ENCODE data around the gene LRFN5.

LRFN5 gene

GRCh38 chr14:41891624-41892023 lies 284.9 kb downstream of the LRFN5 start:
- CTCF ChIA-PET: no interaction called here

GRCh38 chr14:41899416-41899815 lies 292.7 kb downstream of the LRFN5 start:
- no peaks in the 10 kb centered on the region for H3K4me1 ChIP-seq (ENCODE audit: control insufficient read depth, insufficient read depth, low read length)
- POLR2A ChIA-PET: no interaction called here
- H3K36me3 ChIP-seq (ENCODE audit: control insufficient read depth in 2 of 2, insufficient read depth in 1 of 2, low read length in 2 of 2): no peaks in the 10 kb centered on the region
- H3K27ac ChIP-seq (ENCODE audit: extremely low read depth, low read depth, low read length): no peak overlapping the region
- no peaks in the 10 kb centered on the region for H3K9me3 ChIP-seq (ENCODE audit: control insufficient read depth, insufficient read depth, low read depth, low read length)
- H3K4me3 ChIP-seq (ENCODE audit: low read depth, low read length): no peak overlapping the region
- CTCF ChIA-PET: no interaction called here
- TF ChIP-seq ZNF830 (tag by site-specific recombination; IDR thresholded peaks at IDR 0.05; ENCODE audit: low read depth) (no peak), ZNF624 (tag by site-specific recombination; IDR thresholded peaks at IDR 0.05) (no peak)

More at GRCh38 chr14:41891624-41892023, 284.9 kb downstream of the LRFN5 start:
- no peaks in the 10 kb centered on the region for H3K9me3 ChIP-seq (ENCODE audit: control insufficient read depth, insufficient read depth, low read depth, low read length)
- no peaks in the 10 kb centered on the region for H3K36me3 ChIP-seq (ENCODE audit: control insufficient read depth in 2 of 2, insufficient read depth in 1 of 2, low read length in 2 of 2)
- POLR2A ChIA-PET: no interaction called here
- no peak overlapping the region for H3K27ac ChIP-seq (ENCODE audit: extremely low read depth, low read depth, low read length)
- no peak for TF ChIP-seq ZNF785 (tag by site-specific recombination; IDR thresholded peaks at IDR 0.05)
- no peak for TF ChIP-seq PBX3 (CRISPR knock-in tag; IDR thresholded peaks at IDR 0.05)
- no peak for TF ChIP-seq HIC1 (tag by site-specific recombination; IDR thresholded peaks at IDR 0.05)
- no peak for TF ChIP-seq ZSCAN16 (tag by site-specific recombination; IDR thresholded peaks at IDR 0.05)
- no peak for TF ChIP-seq ZNF645 (tag by site-specific recombination; IDR thresholded peaks at IDR 0.05)
- no peak for TF ChIP-seq ZNF530 (tag by site-specific recombination; IDR thresholded peaks at IDR 0.05; ENCODE audit: low read depth)
- TF ChIP-seq ZFP3 (tag by site-specific recombination; IDR thresholded peaks at IDR 0.05; ENCODE audit: low read depth): no peak
- no peak for TF ChIP-seq ZNF2 (tag by site-specific recombination; IDR thresholded peaks at IDR 0.05)
- no peak for TF ChIP-seq ZNF664 (tag by site-specific recombination; IDR thresholded peaks at IDR 0.05)
- TF ChIP-seq ZNF121 (tag by site-specific recombination; IDR thresholded peaks at IDR 0.05): no peak
- no peak for TF ChIP-seq SALL2 (tag by site-specific recombination; IDR thresholded peaks at IDR 0.05; ENCODE audit: borderline replicate concordance)
- no peak for TF ChIP-seq ZNF510 (tag by site-specific recombination; IDR thresholded peaks at IDR 0.05; ENCODE audit: insufficient replicate concordance)
- no peak overlapping the region for H3K4me3 ChIP-seq (ENCODE audit: low read depth, low read length)
- no peaks in the 10 kb centered on the region for H3K4me1 ChIP-seq (ENCODE audit: control insufficient read depth, insufficient read depth, low read length)

- H3K4me1 ChIP-seq (ENCODE audit: control insufficient read depth, insufficient read depth, low read length): no peaks in the 10 kb centered on the region
- H3K9me3 ChIP-seq (ENCODE audit: control insufficient read depth, insufficient read depth, low read depth, low read length): no peaks in the 10 kb centered on the region
- H3K36me3 ChIP-seq (ENCODE audit: control insufficient read depth in 2 of 2, insufficient read depth in 1 of 2, low read length in 2 of 2): no peaks in the 10 kb centered on the region
- no peak overlapping the region for H3K4me3 ChIP-seq (ENCODE audit: low read depth, low read length)
- POLR2A ChIA-PET: no interaction called here
- TF ChIP-seq ZNF292 (tag by site-specific recombination; IDR thresholded peaks at IDR 0.05; ENCODE audit: borderline replicate concordance, low read depth): no peak
- TF ChIP-seq ZNF561 (tag by site-specific recombination; IDR thresholded peaks at IDR 0.05; ENCODE audit: borderline replicate concordance): no peak
- TF ChIP-seq ZNF121 (tag by site-specific recombination; IDR thresholded peaks at IDR 0.05): no peak
- TF ChIP-seq ZNF776 (tag by site-specific recombination; IDR thresholded peaks at IDR 0.05; ENCODE audit: borderline replicate concordance): no peak
- TF ChIP-seq ZNF560 (tag by site-specific recombination; IDR thresholded peaks at IDR 0.05; ENCODE audit: borderline replicate concordance): no peak
- TF ChIP-seq HOXA7 (CRISPR knock-in tag; IDR thresholded peaks at IDR 0.05; ENCODE audit: borderline replicate concordance): no peak
- no peak for TF ChIP-seq HOXC10 (CRISPR knock-in tag; IDR thresholded peaks at IDR 0.05)
- TF ChIP-seq ZBTB7A (tag by site-specific recombination; IDR thresholded peaks at IDR 0.05; ENCODE audit: low read depth): no peak
- no peak for TF ChIP-seq BCL6B (tag by site-specific recombination; IDR thresholded peaks at IDR 0.05)
- TF ChIP-seq ZNF341 (tag by site-specific recombination; IDR thresholded peaks at IDR 0.05; ENCODE audit: low read depth): no peak
- CTCF ChIA-PET: no interaction called here
- H3K27ac ChIP-seq (ENCODE audit: extremely low read depth, low read depth, low read length): no peak overlapping the region
These were observed 294.0 kb downstream of the LRFN5 start for GRCh38 chr14:41900644-41901043.

Measured in HEK293 (cell line).